ENCODE results near the gene CARS2.
"Not testable (repeated sequence)": the region's sequence is repeated elsewhere in the genome, so short reads cannot be mapped to it uniquely, and the experiment has no call there.

The CARS2 gene

GRCh38 chr13:110610955-110611595 is 94.8 kb downstream of the CARS2 start:
- no peak for DNase-seq

GRCh38 chr13:110607675-110608224 is 98.2 kb downstream of the CARS2 start:
- no peak for DNase-seq

GRCh38 chr13:110606281-110606680 is 99.6 kb downstream of the CARS2 start:
- not testable (repeated sequence) for DNase-seq

GRCh38 chr13:110605132-110605531 is 100.8 kb downstream of the CARS2 start:
- no peak for DNase-seq

- no peak for DNase-seq
Measured at GRCh38 chr13:110600980-110601379, 104.9 kb downstream of the CARS2 start.

GRCh38 chr13:110600261-110600819 is 105.6 kb downstream of the CARS2 start:
- DNase-seq = no peak

GRCh38 chr13:110597041-110597689 is 108.8 kb downstream of the CARS2 start:
- DNase-seq = no peak

GRCh38 chr13:110593430-110594130 is 112.3 kb downstream of the CARS2 start:
- DNase-seq = peak; percentile 35 to 74

GRCh38 chr13:110592665-110593064 is 113.3 kb downstream of the CARS2 start:
- no peak for DNase-seq
